ENCODE data around the gene PHC2.
A peak's percentile ranks its signal among the peaks of the same experiment; 100 is the strongest.
"Not testable (repeated sequence)": the region's sequence is repeated elsewhere in the genome, so short reads cannot be mapped to it uniquely, and the experiment has no call there.

Gene PHC2

DNA sequence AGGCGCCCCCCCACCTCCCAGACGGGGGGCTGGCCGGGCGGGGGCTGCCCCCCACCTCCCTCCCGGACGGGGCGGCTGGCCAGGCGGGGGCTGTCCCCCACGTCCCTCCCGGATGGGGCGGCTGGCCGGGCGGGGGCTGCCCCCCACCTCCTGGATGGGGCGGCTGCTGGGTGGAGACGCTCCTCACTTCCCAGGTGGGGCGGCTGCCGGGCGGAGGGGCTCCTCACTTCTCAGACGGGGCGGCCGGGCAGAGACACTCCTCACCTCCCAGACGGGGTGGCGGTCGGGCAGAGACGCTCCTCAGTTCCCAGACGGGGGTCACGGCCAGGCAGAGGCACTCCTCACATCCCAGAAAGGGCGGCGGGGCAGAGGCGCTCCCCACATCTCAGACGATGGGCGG is 121.5 kb downstream of the PHC2 start:
- not testable (repeated sequence) for DNase-seq

DNA sequence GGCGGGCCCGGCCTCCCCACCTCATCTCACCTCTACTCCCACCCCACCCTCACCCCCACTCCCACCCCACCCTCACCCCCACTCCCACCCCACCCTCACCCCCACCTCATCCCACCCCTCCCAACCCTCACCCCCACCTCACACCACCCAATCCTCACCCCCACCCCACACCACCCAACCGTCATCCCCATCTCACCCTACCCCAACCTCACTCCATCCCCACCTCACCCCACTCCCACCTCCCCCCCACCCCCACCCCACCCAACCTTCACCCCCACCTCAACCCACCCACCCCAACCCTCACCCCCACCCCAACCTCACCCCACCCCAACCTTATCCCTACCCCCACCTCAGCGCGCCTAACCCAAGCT is 123.4 kb downstream of the PHC2 start:
- DNase-seq = no peak

DNA sequence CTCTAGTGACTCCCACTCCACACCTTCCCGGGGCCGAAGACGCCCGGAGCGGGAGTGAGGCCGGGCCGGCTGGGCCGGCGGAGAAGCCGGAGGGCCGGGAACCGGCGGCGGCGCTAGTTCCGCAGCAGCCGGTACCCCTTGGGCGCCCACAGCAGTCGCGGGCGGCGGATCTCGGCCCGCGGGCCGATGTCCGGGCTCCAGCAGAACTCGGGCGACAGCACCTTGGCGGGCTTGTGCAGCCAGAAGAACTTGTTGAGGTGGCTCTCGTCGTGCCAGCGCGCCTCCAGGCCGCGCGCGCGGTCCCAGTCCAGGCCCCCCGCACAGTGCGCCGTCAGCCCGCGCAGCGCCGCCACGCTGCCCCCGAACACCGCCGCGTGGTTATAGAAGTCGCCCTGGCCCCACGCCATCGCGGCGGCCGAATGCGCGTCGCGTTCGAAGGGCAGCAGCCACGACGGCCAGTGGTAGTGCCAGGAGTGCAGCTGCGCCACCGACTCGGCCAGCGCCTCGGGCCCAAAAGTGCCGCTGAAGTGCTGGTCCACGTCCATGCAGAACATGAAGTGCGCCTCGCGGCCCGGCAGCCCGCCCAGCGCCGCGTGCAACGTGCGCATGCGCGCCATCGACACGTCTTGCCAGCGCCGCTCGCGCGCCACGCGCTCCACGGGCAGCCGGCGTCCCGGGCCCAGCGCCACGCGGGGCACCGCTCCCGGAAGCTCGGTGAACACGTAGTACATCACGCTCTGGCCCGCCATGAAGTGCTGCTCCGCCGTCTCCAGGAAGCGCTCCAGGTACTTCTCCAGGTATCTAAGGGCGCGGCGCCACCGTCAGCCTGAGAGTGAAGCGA is 124.0 kb downstream of the PHC2 start:
- DNase-seq = peak in 1 of 2 experiments; percentile 36

DNA sequence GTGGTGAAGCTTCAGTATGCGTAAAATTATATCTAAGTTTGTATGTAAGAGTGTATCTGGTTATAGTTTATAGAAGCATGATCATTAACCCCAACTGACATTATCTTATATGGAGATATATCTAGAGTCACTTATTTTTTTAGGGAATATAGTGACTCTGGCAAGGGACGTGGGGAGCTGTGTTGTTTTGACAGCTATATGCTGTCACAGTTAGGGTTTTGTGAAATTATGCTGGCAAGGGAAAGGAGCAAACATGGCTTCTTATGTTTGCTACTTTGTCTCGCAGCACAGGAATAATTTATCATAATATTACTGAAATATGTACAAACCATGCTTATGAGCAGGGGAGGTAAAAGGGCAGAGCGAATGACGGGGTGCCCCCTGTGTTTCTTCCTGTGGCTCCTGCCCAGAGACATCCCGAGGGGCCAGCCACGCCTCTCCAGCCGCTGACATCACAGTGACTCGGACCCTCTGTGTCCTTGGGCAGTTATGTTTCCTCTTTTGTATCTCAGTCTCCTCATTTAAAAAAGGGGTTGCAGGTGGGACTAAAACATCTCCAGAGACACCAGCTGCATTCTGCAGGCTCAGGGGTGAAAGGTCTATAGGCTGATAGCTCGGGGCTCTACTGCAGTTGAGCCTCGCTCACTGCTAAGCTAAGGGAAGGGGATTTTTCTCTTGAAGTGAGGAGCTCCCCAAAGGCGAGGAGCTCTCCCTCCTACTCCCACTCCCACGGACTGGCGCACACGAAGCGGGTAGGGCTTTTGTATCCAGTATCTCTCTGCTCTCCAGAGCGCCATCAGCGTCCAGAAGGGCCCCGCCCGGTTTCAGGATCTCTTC is 124.9 kb downstream of the PHC2 start:
- no peak for DNase-seq

DNA sequence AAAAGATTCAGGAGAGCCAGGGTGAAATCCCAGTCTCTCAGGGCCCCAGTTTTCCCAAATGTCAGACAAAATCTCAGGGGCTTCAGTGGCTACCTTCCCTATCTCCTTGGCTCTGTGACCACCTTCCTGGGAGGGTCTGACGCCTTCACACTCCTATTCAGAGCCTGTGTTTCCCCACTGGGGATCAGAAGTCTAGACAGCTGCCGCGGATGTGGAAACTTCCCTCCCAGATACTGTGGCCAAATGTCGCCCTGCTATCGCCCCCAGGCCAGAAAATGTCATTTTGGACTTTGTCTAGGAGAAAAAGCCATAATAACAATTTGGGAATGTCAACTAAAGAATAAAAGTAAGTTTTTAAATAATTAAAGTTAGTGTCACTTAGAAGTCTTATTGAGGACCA is 125.9 kb downstream of the PHC2 start:
- DNase-seq = no peak

DNA sequence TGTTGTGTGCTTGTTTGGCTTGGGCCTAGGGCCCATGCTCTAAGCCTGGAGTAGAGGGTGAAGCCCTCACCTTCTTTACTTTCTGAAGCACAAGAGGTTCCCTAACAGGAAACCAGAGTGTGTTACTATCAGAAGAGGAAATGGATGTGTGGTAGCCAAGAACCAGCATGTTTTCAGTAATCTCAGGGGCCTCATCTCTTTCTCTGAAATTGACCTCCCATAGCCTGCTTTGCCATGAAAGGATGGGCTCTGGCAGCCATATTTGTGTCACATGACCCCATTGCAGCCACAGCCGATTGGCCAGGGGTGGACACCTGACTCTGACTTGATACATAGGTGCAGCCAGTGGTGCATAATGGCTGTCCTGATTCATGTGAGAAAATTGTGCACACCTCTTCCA is 128.6 kb downstream of the PHC2 start:
- peak in 1 of 2 experiments; percentile 36 for DNase-seq

DNA sequence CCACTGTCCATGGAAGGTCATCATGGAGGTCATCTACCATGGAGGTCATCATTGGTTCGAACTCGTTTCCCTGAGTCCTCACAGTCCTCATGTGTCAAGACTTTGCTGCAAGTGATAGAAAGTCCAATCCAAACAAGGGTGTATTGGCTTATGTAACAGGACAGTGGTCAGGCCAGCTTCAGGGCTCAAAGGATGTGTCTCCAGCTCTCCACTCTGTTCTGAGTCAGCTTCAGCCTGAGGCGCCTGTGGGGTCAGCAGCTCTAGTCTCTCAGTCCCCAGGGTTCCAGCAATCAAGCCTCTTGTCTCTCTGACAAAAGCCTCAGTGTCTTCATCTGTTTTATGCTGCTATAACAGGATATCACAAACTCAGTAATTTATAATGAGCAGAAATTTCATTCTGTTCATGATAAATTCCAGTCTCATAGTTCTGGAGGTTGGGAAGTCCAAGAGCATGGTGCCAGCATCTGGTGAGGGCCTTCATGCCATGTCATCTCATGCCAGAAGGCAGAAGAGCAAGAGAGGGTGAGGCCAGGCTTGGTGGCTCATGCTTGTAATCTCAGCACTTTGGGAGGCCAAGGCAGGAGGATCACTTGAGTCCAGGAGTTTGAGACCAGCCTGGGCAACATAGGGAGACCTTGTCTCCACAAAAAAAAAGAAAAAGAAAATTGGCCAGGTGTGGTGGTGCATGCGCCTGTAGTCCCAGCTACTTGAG is 129.5 kb downstream of the PHC2 start:
- no peak for DNase-seq

DNA sequence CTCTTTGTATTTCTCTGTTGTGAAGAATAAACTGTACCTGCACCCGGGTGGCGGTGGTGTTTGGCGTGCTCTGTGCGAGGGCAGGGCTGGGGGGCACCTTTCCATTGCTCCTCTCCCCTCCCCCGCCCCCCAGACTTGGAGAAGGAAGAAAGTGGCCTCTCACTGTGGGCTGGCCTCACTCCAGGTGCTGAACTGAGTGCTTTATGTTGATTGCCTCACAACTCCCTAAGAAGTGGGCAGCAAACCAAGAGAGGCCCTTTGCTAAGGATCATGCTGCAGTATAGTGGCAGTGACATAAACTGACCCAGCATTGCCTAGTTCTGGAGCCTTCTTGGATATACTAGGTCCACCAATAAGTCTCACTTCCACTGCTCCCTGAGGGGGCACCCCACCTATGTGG is 130.2 kb downstream of the PHC2 start:
- no peak for DNase-seq

DNA sequence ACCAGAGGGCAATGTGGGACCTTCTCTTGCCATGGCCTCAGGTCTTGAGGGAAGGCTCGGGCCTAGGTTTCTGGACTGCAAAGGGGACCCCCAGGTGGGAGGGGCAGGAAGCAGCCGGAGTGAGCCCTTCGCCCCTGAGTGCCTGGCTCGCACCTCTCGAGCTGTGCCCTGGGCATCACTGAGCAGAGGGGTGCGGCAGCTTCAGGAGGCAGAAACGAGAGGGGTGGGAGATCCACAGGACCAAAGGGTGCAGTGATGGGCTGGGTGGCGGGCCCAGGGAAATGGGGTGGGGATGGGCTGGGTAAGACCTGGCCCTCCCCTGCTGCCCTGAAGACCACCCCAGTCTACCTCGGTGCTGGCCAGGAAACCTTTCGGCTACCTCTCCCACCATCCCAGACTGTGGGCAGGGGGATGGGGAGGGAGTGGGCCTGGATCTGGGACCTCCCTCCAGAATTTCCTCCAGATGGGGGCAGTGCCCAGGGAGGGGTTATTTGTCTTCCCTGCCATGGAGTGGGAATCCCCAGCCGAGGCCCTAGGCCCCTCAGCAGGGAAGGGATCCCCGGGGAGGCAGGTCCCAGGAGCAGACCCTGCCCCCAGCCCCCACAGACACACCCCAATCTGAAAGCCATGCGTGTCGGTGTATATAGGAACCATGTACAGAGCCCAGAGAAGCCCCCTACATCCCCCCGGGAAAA is 131.3 kb downstream of the PHC2 start:
- no peak for DNase-seq

DNA sequence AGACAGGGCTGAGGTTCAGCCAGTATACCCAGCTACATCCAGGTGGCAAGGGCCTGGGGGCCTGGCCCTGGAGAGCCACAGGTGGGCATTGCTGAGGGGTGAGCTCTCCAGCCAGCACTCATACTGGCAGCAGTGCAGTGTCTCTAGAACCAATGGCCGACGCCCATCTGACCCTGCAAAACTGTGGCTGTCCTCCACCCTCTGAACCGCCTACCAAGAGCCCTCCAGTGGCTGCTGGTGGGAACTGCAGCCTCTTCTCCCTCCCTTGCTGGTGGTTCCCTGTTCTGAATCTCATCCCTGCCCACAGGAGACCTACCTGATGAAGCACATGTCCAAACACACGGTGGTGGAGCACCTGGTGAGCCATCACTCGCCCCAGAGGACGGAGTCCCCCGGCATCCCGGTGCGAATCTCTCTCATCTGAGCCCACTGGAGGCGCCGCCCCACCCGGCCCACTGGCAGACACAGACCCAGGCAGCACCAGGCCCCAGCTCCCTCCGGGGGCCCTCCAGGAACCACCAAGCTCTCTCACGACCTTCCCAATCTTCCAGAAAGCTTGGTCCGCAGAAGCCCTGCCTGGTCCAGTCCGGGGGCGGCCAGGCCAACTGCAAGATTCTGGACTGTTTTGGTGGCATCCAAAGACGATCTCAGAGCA is 132.1 kb downstream of the PHC2 start:
- DNase-seq = peak; percentile 74 to 79

DNA sequence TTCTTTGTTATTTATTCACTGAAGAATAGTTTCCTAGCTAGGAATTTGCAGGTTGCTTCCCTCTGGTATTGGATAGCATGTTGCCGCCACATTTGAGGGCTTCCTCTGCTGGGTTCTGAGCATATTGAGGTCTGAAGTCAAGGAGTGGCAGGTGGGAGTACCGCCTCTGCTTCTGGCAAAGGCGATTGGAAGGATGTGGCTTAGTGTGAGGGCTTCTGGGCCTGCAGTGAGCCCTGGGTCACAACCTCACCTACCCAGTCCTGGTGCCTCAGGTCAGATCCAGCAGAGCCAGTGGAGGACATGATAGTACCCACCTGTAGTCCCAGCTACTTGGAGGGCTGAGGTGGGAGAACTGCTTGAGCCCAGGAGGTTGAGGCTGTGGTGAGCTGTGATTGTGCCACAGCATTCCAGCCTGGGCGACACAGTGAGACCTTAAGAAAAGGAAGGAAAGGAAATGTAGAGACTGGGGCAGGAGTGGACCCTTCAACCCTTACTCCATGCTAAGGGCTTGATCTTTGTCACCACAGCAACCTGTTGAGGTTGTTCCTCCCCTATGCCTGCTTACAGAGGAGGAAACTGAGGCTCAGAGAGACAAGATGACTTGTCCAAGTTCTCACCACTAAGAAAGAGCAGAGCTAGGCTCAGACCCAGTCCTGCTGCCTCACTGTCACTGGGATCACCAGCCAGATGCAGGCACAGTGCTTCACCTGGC is 132.8 kb downstream of the PHC2 start:
- DNase-seq = no peak

DNA sequence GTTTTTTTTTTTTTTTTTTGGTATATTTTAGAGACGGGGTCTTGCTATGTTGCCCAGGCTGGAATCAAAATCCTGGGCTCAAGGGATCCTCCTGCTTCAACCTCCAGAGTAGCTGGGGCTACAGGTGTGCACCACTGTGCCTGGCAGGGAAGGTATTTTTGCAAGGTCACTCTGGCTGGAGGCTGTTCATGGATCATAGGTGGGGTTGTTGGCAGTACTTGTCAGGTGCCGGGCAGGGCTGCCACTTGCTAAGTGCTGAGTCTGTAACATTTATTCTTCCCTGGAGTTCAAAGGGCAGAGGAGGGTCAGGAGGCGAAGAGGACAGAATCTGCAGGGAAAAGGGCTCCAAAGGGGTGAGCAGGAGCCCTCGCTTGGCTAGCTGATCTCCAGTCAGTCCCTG is 134.1 kb downstream of the PHC2 start:
- no peak for DNase-seq

DNA sequence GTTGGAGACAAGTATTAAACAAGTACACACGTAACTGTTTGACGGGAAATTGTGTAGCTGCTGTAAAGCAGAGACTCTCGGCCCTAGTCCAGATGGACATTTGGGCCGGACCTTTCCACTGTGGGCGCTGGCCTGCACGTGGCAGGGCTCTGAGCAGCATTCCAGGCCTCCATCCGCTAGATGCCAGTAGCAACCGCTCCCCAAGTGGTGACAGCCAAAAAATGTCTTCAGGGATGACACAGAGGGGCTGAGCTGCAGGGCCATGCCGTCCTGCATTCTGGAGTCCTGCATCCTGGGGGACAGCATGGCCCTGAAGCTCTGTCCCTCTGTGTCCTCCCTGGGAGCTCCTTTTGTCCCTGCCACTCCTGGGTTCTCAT is 134.8 kb downstream of the PHC2 start:
- DNase-seq = no peak

DNA sequence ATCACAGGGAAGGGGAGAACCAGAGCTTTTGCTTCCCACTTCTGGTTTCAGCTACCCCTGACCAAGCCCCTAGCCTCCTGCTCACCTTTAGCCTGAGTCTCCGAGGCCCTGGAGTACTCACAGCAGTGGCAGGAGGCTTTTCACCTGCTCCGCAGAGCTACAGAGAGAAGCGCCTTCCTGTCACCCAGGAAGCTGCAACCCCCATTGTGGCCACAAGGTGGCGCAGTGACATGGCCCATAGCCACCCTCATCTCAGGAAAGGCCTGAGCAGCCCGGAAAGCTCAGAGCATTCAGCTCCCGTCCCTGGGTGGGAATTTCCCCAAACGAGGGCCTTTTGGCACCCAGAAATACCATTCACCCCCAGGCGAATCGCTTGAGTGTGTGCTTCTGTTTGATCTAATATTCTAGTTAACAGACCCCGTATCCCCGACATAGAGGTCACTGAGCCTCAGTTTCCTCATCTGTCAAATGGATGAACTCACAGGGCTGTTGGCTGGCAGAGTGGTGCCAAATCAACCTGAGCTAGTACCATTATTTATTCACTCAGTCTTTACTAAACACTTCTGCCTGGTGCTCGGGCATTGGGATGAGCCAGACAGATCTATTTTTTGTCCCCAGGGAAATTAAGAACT is 135.3 kb downstream of the PHC2 start:
- peak; percentile 94 for DNase-seq

DNA sequence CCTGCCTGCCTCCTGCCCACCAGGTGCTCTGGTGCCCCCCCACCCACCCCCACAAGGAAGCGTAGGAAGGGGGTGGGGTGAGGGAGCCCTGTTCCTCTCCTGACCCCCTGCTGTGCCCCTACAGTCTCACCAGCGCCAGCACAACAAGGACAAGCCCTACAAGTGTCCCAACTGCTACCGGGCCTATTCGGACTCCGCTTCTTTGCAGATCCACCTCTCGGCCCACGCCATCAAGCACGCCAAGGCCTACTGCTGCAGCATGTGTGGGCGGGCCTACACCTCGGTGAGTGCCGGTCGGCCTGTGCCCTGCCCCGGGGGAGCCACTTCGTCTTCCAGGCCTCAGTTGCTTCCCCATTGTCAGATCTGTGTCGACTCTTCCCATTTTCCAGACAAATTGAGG is 135.9 kb downstream of the PHC2 start:
- no peak for DNase-seq

DNA sequence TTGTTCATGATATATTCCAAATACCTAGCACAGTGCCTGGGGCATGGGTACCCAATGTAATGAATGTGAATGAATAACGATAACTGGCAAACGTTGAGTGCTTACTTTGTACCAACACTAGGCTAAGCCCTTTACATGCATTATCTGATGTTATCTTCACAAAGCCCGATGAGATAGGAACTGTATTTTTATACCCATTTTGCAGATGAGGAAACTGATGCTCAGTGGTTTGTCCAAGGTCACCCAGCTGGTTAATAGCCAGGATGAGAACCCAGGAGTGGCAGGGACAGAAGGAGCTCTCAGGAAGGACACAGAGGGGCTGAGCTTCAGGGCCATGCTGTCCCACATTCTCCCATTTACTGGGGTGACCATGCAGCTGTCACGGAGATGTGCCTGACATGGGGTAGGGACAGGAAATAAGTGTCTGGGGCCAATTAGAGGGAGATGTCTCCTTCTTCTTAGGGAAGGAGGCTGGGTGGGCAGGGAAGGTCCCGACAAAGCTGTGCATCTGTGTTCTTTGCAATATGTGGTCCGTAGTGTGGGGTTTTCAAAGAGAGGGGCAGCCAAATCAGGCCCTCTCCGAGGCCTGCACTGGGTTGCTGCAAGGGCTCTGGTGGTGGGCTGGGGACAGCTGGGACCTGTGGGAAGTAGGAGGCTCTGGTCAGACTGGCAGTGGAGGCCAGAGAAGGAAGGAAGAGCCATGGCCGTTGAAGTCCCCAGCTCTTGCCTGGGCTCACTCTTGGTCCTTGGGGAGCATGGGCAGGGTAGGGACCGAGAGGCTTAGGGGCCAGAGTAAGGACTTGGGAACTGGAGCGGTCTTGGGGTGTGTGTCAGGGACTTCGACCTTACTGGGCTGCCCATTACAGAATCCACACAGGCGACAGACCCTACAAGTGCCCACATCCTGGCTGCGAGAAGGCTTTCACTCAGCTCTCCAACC is 136.6 kb downstream of the PHC2 start:
- DNase-seq = no peak

DNA sequence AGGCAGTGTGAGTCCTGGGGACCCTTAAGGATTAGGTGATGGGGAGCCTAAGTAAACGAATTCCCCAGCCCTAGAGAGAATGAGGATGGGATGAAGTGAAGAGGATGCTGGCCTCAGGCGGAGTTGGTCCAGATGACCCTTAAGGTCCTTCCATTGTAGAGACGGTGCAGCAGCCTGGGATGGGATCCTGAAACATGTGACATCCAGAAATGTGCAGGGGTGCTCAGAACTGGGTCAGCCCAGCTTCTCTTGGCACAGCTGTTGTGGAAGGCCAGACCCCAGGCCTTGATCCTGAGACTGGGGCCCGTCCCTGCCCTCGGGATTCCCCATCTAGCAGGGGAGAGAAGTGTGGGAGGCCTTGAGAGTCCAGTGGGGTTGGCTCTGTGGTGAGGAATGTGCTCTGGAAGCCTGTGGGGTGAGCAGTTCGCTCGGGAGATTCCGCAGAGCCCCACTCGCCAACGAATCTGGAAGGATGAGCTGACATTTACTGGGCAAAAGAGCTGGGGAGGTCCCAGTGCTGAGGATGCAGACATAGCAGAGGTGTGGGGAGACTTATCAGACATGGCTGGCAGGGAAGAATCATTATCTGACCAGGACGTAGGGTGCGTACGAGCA is 138.1 kb downstream of the PHC2 start:
- no peak for DNase-seq

DNA sequence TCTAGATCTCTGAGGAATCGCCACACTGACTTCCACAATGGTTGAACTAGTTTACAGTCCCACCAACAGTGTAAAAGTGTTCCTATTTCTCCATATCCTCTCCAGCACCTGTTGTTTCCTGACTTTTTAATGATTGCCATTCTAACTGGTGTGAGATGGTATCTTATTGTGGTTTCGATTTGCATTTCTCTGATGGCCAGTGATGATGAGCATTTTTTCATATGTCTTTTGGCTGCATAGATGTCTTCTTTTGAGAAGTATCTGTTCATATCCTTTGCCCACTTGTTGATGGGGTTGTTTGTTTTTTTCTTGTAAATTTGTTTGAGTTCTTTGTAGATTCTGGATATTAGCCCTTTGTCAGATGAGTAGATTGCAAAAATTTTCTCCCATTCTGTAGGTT is 140.3 kb downstream of the PHC2 start:
- DNase-seq = not testable (repeated sequence)

DNA sequence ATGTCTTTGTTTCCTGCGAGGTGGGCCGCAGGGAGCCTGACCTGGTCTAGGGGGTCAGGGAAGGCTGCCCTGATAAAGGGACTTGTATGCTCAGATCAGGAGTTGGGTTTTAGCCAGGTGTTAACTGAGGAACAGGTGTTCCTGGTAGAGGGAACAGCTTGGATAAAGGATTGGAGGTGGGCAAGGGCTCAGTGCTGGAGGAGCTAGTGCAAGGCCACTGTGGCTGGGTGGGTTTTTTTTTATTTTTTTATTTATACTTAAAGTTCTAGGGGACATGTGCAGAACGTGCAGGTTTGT is 141.1 kb downstream of the PHC2 start:
- no peak for DNase-seq
